Thoracic aorta (tissue), 2 donors: ENCODE measurements around the gene BCL7C. TPM values are rescaled to one million over a fixed set of nuclear protein-coding genes. Genes with fewer than 3 reads are reported as not detected.

Experiments used
- ATAC-seq: fragments of 150-250 bp; one replicate; pipeline ENCODE4 v1.8.0; 2017; ENCODE audit warnings: low read depth; ENCODE audit not compliant: insufficient number of reproducible peaks, low FRiP score
- DNase-seq: peaks from one replicate; pipeline ENCODE4 v3.0.0-alpha.2; 2020; ENCODE audit warnings: low spot score
- H3K27ac ChIP-seq, 2 donors: fragments of 200-600 bp; sonication (generic); 1 replicate in 1 of 2; 2 replicates in 1 of 2; pipeline ENCODE4 v1.5.1; 2016; ENCODE audit warnings: mild to moderate bottlenecking in 2 of 2, moderate library complexity in 2 of 2
- H3K27me3 ChIP-seq: fragments of 200-600 bp; sonication (generic); replicated peaks from 2 replicates; pipeline ENCODE4 v1.6.0; 2016; ENCODE audit warnings: mild to moderate bottlenecking; ENCODE audit not compliant: insufficient read depth
- H3K36me3 ChIP-seq: fragments of 200-600 bp; sonication (generic); one replicate; pipeline ENCODE4 v1.5.1; 2016
- H3K4me1 ChIP-seq, 2 donors: fragments of 200-600 bp; sonication (generic); 1 replicate in 1 of 2; 2 replicates in 1 of 2; pipeline versions ENCODE4 v1.5.1 to v1.6.0; 2016; ENCODE audit warnings: low read depth in 2 of 2, mild to moderate bottlenecking in 1 of 2; ENCODE audit not compliant: control insufficient read depth in 1 of 2
- H3K4me3 ChIP-seq: fragments of 200-600 bp; sonication (generic); 2 replicates; pipeline ENCODE4 v1.5.1; 2016; ENCODE audit warnings: mild to moderate bottlenecking
- H3K9me3 ChIP-seq: fragments of 200-600 bp; sonication (generic); 2 replicates; pipeline ENCODE4 v1.5.1; 2016
- CTCF ChIP-seq: fragments of 200-600 bp; sonication (generic); IDR thresholded peaks from one replicate; pipeline ENCODE4 v1.5.1; 2019; ENCODE audit warnings: antibody characterized with exemption
- total RNA-seq, 2 donors: library from RNA; depleted of rRNA; stranded (reverse); fragments of >200 nt; gene quantifications; one replicate each; pipeline versions ENCODE4 v1.1.0 to v1.2.3, GENCODE V29; 2016

The BCL7C gene
- total RNA-seq, 2 donors from 2014 or later, result 35.6 to 55.2 TPM

GRCh38 chr16:30922420-30922959 is 28.6 kb upstream of the BCL7C start:
- Histone ChIP-seq H3K36me3 (no peaks in the 10 kb centered on the region), H3K27me3 (no peaks in the 10 kb centered on the region), H3K27ac (peak overlapping the region; percentile 84 to 96), H3K4me1 (peaks cover 5 to 27% of the 10 kb centered on the region in 2 donors), H3K4me3 (peak overlapping the region; percentile 70), H3K9me3 (no peaks in the 10 kb centered on the region)
- DNase-seq (peak; percentile 99), ATAC-seq (peak; percentile 72)
- no peak for TF ChIP-seq CTCF

DNA sequence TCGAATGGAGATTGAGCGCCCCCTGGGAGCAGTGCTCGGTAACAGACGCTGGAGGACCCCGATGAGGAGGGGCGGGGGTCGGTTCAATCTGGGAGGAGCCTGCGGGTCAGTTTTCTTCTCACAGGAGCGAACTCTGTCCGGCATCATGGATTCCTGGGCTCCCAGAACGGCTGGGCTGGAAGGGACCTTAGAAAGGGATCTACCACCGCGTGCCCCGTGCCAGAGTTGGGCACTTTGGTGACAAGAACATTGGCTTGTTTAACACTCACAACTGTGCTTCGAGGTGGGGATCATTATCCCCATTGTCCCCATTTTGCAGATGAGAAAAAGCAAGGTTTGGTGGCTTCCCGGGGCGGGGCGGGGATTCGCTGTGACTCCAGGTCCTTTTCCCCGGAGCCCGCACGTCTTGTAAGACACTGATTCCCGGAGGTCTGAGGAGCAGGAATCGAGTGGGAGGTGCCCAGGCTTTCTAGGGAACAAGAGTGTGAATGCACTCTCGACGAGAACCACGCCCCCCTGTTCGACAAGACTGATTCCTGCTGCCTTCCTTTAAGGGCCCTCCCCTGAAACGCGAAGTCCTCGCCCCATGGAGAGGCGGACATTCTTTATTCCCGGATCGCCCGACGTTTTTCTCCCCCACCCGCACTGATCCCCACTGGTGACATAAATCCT is 28.0 kb upstream of the BCL7C start:
- Histone ChIP-seq H3K4me3 (peak overlapping the region; percentile 70), H3K36me3 (no peaks in the 10 kb centered on the region), H3K9me3 (no peaks in the 10 kb centered on the region), H3K27me3 (no peaks in the 10 kb centered on the region), H3K4me1 (peaks cover 5 to 23% of the 10 kb centered on the region in 2 donors), H3K27ac (peak overlapping the region; percentile 83 to 84)
- DNase-seq (peak; percentile 82), ATAC-seq (peak; percentile 27)
- peak; percentile 85 for TF ChIP-seq CTCF

- Histone ChIP-seq H3K4me1 (peaks cover 5 to 23% of the 10 kb centered on the region in 2 donors), H3K27me3 (no peaks in the 10 kb centered on the region), H3K9me3 (no peaks in the 10 kb centered on the region), H3K36me3 (no peaks in the 10 kb centered on the region), H3K4me3 (peak overlapping the region; percentile 70), H3K27ac (peak overlapping the region; percentile 83 to 84)
- TF ChIP-seq CTCF, result no peak
- DNase-seq (no peak), ATAC-seq (no peak)
Observed at GRCh38 chr16:30921459-30921747, 27.5 kb upstream of the BCL7C start.

DNA sequence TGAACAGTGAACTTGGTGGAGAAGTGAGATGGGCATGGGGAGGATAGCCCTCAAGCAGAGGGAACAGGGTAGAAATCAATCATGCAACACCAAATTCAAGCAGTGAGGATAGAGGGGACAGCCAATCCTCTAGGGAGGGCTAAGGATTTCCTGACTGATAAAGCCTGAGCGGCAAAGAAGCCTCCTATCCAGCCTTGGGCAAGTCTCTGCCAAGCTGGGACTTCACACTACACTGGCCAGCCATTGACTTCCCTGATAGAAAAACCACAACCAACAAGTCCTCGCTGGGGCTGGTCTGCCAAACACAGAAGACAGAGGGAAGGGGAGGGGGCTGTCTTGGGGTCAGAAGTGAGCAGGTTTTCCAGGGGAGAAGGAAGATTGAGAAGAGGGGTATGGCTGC is 27.0 kb upstream of the BCL7C start:
- Histone ChIP-seq H3K36me3 (no peaks in the 10 kb centered on the region), H3K9me3 (no peaks in the 10 kb centered on the region), H3K27ac (peak overlapping the region in 1 of 2 donors; percentile 84), H3K4me3 (no peak overlapping the region), H3K27me3 (no peaks in the 10 kb centered on the region), H3K4me1 (peaks cover 5 to 23% of the 10 kb centered on the region in 2 donors)
- no peak for TF ChIP-seq CTCF
- DNase-seq (no peak), ATAC-seq (no peak)

GRCh38 chr16:30918614-30919013 is 24.7 kb upstream of the BCL7C start:
- Histone ChIP-seq H3K4me3 (no peak overlapping the region), H3K27ac (no peak overlapping the region), H3K9me3 (no peaks in the 10 kb centered on the region), H3K36me3 (no peaks in the 10 kb centered on the region), H3K27me3 (no peaks in the 10 kb centered on the region), H3K4me1 (peaks cover 0 to 6% of the 10 kb centered on the region in 2 donors)
- no peak for TF ChIP-seq CTCF
- DNase-seq, result no peak
- no peak for ATAC-seq
